ENCODE results near the gene ARID4B.

- TF ChIP-seq CTCF (IDR thresholded peaks at IDR 0.05; ENCODE audit: low read depth, low read length) (no peak), MYC (IDR thresholded peaks at IDR 0.05; ENCODE audit: low read depth, low read length) (no peak)
Measured at GRCh38 chr1:235244974-235245592, 82.9 kb downstream of the ARID4B start.
